ENCODE data around the gene MVD. TPM values are rescaled to one million over a fixed set of nuclear protein-coding genes. Genes with fewer than 3 reads are reported as not detected.
A peak's percentile ranks its signal among the peaks of the same experiment; 100 is the strongest.

MVD gene
- total RNA-seq, 1 experiment from 2014 or later = 38.3 TPM

GRCh38 chr16:88687254-88687576, 24.3 kb upstream of the MVD start:
- Histone ChIP-seq H3F3A (ENCODE audit: low read length, unreplicated experiment) (no peaks in the 10 kb centered on the region), H4K20me1 (ENCODE audit: low read length) (no peaks in the 10 kb centered on the region), H2AFZ (ENCODE audit: low read length) (no peak overlapping the region), H3K4me2 (ENCODE audit: low read length) (no peak overlapping the region), H3K9me2 (replicated peaks; ENCODE audit: low read length) (no peaks in the 10 kb centered on the region), H3K4me3 (ENCODE audit: low read length) (no peak overlapping the region), H3K27ac (ENCODE audit: low read length) (no peak overlapping the region), H3K4me1 (ENCODE audit: insufficient read depth, low read length) (0 out of 2 replicates have a peak, but pooled peaks cover 3% of the 10 kb centered on the region), H3K79me2 (ENCODE audit: low read length) (no peaks in the 10 kb centered on the region), H3K27me3 (ENCODE audit: low read length) (no peaks in the 10 kb centered on the region), H3K9ac (ENCODE audit: low read length) (no peak overlapping the region), H3K36me3 (ENCODE audit: low read depth, low read length) (no peaks in the 10 kb centered on the region), H3K9me3 (ENCODE audit: low read length) (no peaks in the 10 kb centered on the region)
- DNase-seq (no peak), ATAC-seq (no peak)
- CTCF ChIA-PET = no interaction called here
- intact Hi-C loops (cut with micrococcal nuclease) = no loop called here
- BruUV-seq (replicated peaks) = no TSS peak
- POLR2A ChIA-PET (ENCODE audit: unreplicated experiment) = no interaction called here
- TF ChIP-seq EZH2phosphoT487 (IDR thresholded peaks at IDR 0.05; ENCODE audit: borderline replicate concordance, low read length) = no peak
- TF ChIP-seq CTCF (conservative IDR thresholded peaks at IDR 0.05; ENCODE audit: low read depth, low read length) = no peak

- no TSS peak for BruUV-seq (replicated peaks)
These were observed 23.8 kb upstream of the MVD start, which contains the start of gene SNAI3 for GRCh38 chr16:88686439-88687253. Gene SNAI3, minus strand, starts transcription at chr16:88686507. Its CDS starts 101 bp downstream, at chr16:88686406.

More at GRCh38 chr16:88686439-88687253, 23.8 kb upstream of the MVD start, which contains the start of gene SNAI3:
- Histone ChIP-seq H4K20me1 (ENCODE audit: low read length) (no peaks in the 10 kb centered on the region), H3K79me2 (ENCODE audit: low read length) (no peaks in the 10 kb centered on the region), H3K36me3 (ENCODE audit: low read depth, low read length) (no peaks in the 10 kb centered on the region), H3K4me3 (ENCODE audit: low read length) (peak within 1 kb of the TSS; percentile 72), H3K27me3 (ENCODE audit: low read length) (no peaks in the 10 kb centered on the region), H3K27ac (ENCODE audit: low read length) (no peak within 1 kb of the TSS), H3K9ac (ENCODE audit: low read length) (no peak within 1 kb of the TSS), H3K4me2 (ENCODE audit: low read length) (peak within 1 kb of the TSS; percentile 97), H3K9me2 (replicated peaks; ENCODE audit: low read length) (no peaks in the 10 kb centered on the region), H3K9me3 (ENCODE audit: low read length) (no peaks in the 10 kb centered on the region), H2AFZ (ENCODE audit: low read length) (peak within 1 kb of the TSS; percentile 89), H3F3A (ENCODE audit: low read length, unreplicated experiment) (no peaks in the 10 kb centered on the region), H3K4me1 (ENCODE audit: insufficient read depth, low read length) (0 out of 2 replicates have a peak, but pooled peaks cover 3% of the 10 kb centered on the region)
- ATAC-seq (peak; percentile 90), DNase-seq (peak; percentile 76)
- intact Hi-C loops (cut with micrococcal nuclease) = loop anchor here (1.0 kb wide), 1 partner anchor 23 kb away; the partner anchor contains the start of gene MVD
- ChIA-PET POLR2A (ENCODE audit: unreplicated experiment) (no interaction called here), CTCF (no interaction called here)
- TF ChIP-seq EZH2phosphoT487 (IDR thresholded peaks at IDR 0.05; ENCODE audit: borderline replicate concordance, low read length) (no peak), EZH2 (IDR thresholded peaks at IDR 0.05; ENCODE audit: low read length, unreplicated experiment) (no peak), CTCF (conservative IDR thresholded peaks at IDR 0.05; ENCODE audit: low read depth, low read length) (no peak)
